Fibroblast of gingiva (primary cell): ENCODE data around the gene XAB2.
"Not testable (repeated sequence)": the region's sequence is repeated elsewhere in the genome, so short reads cannot be mapped to it uniquely, and the experiment has no call there.

Source experiments
- DNase-seq: peaks from one replicate; pipeline ENCODE4 v3.0.0-alpha.2; 2011; ENCODE audit warnings: low read depth

The XAB2 gene

GRCh38 chr19:7648265-7649014 lies 19.1 kb upstream of the XAB2 start:
- DNase-seq: no peak

GRCh38 chr19:7647156-7647555 lies 17.8 kb upstream of the XAB2 start:
- no peak for DNase-seq

GRCh38 chr19:7646426-7646700 lies 17.0 kb upstream of the XAB2 start:
- DNase-seq: no peak

- no peak for DNase-seq
Measured at GRCh38 chr19:7645656-7646425, 16.5 kb upstream of the XAB2 start.

- no peak for DNase-seq
Measured at GRCh38 chr19:7645163-7645562, 15.8 kb upstream of the XAB2 start.

- DNase-seq: no peak
Measured at GRCh38 chr19:7644550-7644877, 15.2 kb upstream of the XAB2 start.

- not testable (repeated sequence) for DNase-seq
Measured at GRCh38 chr19:7643629-7644549, 14.5 kb upstream of the XAB2 start.

GRCh38 chr19:7643031-7643415 lies 13.7 kb upstream of the XAB2 start:
- DNase-seq: no peak

GRCh38 chr19:7642295-7643030 lies 13.1 kb upstream of the XAB2 start:
- DNase-seq: no peak

GRCh38 chr19:7641290-7642276 lies 12.2 kb upstream of the XAB2 start:
- no peak for DNase-seq

- no peak for DNase-seq
Measured at GRCh38 chr19:7640803-7641202, 11.5 kb upstream of the XAB2 start.

- no peak for DNase-seq
Measured at GRCh38 chr19:7639863-7640348, 10.6 kb upstream of the XAB2 start.

GRCh38 chr19:7638802-7639465 lies 9.6 kb upstream of the XAB2 start:
- DNase-seq: no peak

- DNase-seq: no peak
Measured at GRCh38 chr19:7637374-7638256, 8.3 kb upstream of the XAB2 start.

- no peak for DNase-seq
Measured at GRCh38 chr19:7636691-7637373, 7.5 kb upstream of the XAB2 start, which contains the start of gene STXBP2. Gene STXBP2, plus strand, starts transcription at chr19:7637110. Its CDS starts 40 bp downstream, at chr19:7637150.

- no peak for DNase-seq
Measured at GRCh38 chr19:7636317-7636690, 7.0 kb upstream of the XAB2 start.

- no peak for DNase-seq
Measured at GRCh38 chr19:7635670-7636069, 6.3 kb upstream of the XAB2 start.

GRCh38 chr19:7633698-7634097 lies 4.4 kb upstream of the XAB2 start, which contains the start of gene PCP2:
Gene PCP2, minus strand, starts transcription at chr19:7633719. Its CDS starts 262 bp downstream, at chr19:7633457.
- no peak for DNase-seq
